Erythroblast (primary cell): ENCODE results near the gene RBM20.

Experiments used
- GATA1 ChIP-seq: IDR thresholded peaks from 2 replicates; pipeline ENCODE4 v1.6.1; 2011; ENCODE audit warnings: low read depth, mild to moderate bottlenecking, control low read depth, low read length, moderate library complexity
- POLR2A ChIP-seq: IDR thresholded peaks from 2 replicates; pipeline ENCODE4 v1.6.1; 2011; ENCODE audit warnings: mild to moderate bottlenecking, low read length

DNA sequence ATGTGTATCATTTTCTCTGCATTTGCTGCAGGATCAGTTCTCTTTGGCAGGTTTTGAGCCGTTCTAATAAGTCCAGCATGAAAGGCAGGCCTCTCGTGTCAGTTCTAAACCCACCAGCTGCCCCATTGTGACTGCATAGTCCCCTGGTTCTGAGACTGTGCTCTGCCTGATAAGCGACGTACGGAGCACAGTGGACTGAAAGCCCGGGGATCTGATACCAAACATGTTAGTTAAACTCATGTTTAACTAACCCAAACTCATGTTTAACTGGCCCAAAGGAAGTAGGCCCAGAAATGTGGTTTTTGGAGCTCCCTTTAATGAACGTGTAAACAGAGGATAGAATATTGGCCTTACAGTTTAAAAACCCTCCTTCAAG is 129.5 kb downstream of the RBM20 start:
- no peak for TF ChIP-seq POLR2A
- no peak for TF ChIP-seq GATA1
